Smooth muscle cell of bladder (primary cell): ENCODE measurements around the gene DYRK1B. TPM values are rescaled to one million over a fixed set of nuclear protein-coding genes. Genes with fewer than 3 reads are reported as not detected.

ENCODE experiments used
- total RNA-seq: library from RNA; depleted of rRNA; stranded (reverse); fragments of >200 nt; gene quantifications from 2 replicates; pipeline ENCODE4 v1.2.3, GENCODE V29; 2014

Gene DYRK1B
- total RNA-seq: 7.7 and 9.3 TPM in 2 replicates

GRCh38 chr19:39833464-39834286, at the start of gene DYRK1B:
DYRK1B (minus strand) TSS chr19:39834162; CDS start chr19:39831867, 2,295 bp downstream.

GRCh38 chr19:39845933-39846677, 12.1 kb upstream of the DYRK1B start, which contains the start of gene FBL:
FBL (minus strand) TSS chr19:39846379; CDS start chr19:39846300, 79 bp downstream.

GRCh38 chr19:39778763-39779162, 55.2 kb downstream of the DYRK1B start, which contains the start of gene LEUTX:
LEUTX (plus strand) TSS chr19:39778854; CDS start chr19:39778921, 67 bp downstream.

Other genes with a start within 250 kb of the DYRK1B start
- not detected in 2 replicates for gene LGALS13, start 231.6 kb downstream of the DYRK1B start, total RNA-seq
- not detected in 2 replicates for gene LGALS16, start 178.2 kb downstream of the DYRK1B start, total RNA-seq
- not detected in 2 replicates for gene LGALS14, start 129.7 kb downstream of the DYRK1B start, total RNA-seq
- gene CLC, start 96.1 kb downstream of the DYRK1B start, total RNA-seq: not detected in 2 replicates
- gene LEUTX, start 55.3 kb downstream of the DYRK1B start, total RNA-seq: not detected in 2 replicates
- gene FBL, start 12.2 kb upstream of the DYRK1B start, total RNA-seq: 157 and 234 TPM in 2 replicates
- gene FCGBP, start 100.5 kb upstream of the DYRK1B start, total RNA-seq: 0.14 and 0.65 TPM in 2 replicates
- gene PSMC4, start 137.0 kb upstream of the DYRK1B start, total RNA-seq: 90.0 and 92.2 TPM in 2 replicates
- gene ZNF546, start 162.9 kb upstream of the DYRK1B start, total RNA-seq: 6.0 and 11.2 TPM in 2 replicates
- 13.7 and 15.4 TPM in 2 replicates for gene ZNF780B, start 222.1 kb upstream of the DYRK1B start, total RNA-seq